Mammary epithelial cell (primary cell): ENCODE results near the gene STMP1.

Experiments used
- EZH2 ChIP-seq: IDR thresholded peaks from 2 replicates; pipeline ENCODE4 v1.6.1; 2012; ENCODE audit warnings: low read length, inconsistent platforms, borderline replicate concordance
- TF ChIP-seq, protein P1 (sequence below), 2 donors: IDR thresholded peaks in 1 of 2; conservative IDR thresholded peaks in 1 of 2; 2 replicates each; pipeline ENCODE4 v1.5.1; 2011 to 2012; ENCODE audit warnings: inconsistent platforms in 2 of 2, low read length in 2 of 2, mild to moderate bottlenecking in 2 of 2, control low read depth in 1 of 2, low read depth in 1 of 2; ENCODE audit not compliant: insufficient read depth in 1 of 2; ENCODE audit errors: extremely low read depth in 1 of 2

DNA sequence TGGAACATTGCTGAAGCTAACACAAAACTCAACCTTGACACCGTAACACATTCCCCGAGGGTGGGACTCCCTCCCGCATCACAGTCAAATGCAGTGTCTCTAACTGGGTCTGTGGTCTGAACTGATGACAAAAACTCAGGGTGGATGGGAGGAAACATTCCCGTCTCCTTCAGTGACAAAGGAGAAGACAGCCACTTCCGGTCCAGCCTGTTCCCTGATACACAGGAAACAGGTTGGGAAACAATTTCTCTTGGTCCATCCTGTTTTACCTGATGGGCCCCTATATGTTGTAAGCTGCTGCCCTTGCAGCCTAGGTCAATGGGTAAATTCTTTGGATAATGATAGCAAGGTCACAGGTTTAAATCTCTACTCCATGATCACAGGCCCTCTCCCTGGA is 45.3 kb downstream of the STMP1 start:
- TF ChIP-seq, protein P1, sequence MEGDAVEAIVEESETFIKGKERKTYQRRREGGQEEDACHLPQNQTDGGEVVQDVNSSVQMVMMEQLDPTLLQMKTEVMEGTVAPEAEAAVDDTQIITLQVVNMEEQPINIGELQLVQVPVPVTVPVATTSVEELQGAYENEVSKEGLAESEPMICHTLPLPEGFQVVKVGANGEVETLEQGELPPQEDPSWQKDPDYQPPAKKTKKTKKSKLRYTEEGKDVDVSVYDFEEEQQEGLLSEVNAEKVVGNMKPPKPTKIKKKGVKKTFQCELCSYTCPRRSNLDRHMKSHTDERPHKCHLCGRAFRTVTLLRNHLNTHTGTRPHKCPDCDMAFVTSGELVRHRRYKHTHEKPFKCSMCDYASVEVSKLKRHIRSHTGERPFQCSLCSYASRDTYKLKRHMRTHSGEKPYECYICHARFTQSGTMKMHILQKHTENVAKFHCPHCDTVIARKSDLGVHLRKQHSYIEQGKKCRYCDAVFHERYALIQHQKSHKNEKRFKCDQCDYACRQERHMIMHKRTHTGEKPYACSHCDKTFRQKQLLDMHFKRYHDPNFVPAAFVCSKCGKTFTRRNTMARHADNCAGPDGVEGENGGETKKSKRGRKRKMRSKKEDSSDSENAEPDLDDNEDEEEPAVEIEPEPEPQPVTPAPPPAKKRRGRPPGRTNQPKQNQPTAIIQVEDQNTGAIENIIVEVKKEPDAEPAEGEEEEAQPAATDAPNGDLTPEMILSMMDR (conservative IDR thresholded peaks at IDR 0.05 in 1 of 2, IDR thresholded peaks at IDR 0.05 in 1 of 2; ENCODE audit: extremely low read depth in 1 of 2, insufficient read depth in 1 of 2, low read depth in 1 of 2, low read length in 2 of 2), result no peak
- no peak for TF ChIP-seq EZH2
